ENCODE data around the gene CCDC124.
A peak's percentile ranks its signal among the peaks of the same experiment; 100 is the strongest.

CCDC124 gene

GRCh38 chr19:17957149-17957849, 24.5 kb downstream of the CCDC124 start:
- no peaks in the 10 kb centered on the region for H3K9me3 ChIP-seq (ENCODE audit: control insufficient read depth, insufficient read depth, low read length)
- H3K9ac ChIP-seq (ENCODE audit: low read depth, low read length): no peak overlapping the region
- no peaks in the 10 kb centered on the region for H3K36me3 ChIP-seq (ENCODE audit: insufficient read depth, low read length)
- H3K4me1 ChIP-seq (ENCODE audit: insufficient read depth, low read length): peaks cover 11% of the 10 kb centered on the region

GRCh38 chr19:17957885-17958284, 25.1 kb downstream of the CCDC124 start:
- Histone ChIP-seq H3K9ac (ENCODE audit: low read depth, low read length) (no peak overlapping the region), H3K36me3 (ENCODE audit: insufficient read depth, low read length) (no peaks in the 10 kb centered on the region)

DNA sequence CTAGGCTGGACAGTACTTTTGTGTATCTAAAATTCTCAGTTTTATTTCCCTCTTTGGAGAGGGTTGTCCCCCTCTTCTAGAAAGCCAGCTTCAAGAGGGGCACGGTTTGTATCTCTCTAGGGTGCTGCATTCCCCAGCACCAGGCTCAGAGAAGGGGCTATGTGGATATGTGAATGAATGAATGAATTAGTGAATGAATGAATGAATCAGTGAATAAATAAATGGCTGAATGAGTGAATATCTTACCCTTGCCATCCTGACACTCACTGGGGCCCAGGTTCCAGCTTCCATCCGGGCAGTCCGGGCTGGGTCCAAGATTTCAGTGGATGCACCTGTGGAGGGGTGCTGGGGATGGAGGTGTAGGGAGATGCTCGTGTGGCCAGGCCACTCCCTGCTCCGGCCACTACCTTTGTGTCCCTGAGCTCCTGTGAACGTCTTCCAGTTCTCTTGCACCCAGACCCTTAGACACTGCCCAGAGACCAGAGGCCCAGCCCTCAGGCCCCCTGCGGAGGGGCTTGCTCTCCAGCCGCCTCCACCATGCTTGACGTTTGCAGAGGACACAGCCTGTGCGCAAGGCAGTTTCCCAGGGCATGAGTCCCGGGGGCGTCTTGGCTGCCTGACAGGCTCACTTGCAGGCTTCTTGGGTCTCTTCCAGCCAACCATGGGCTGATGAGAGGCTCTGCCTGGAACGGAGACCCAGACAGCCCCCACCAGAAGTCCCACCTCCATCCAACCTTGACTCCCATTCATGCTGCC, 31.3 kb downstream of the CCDC124 start:
- Histone ChIP-seq H3K36me3 (ENCODE audit: insufficient read depth, low read length) (no peaks in the 10 kb centered on the region), H3K4me1 (ENCODE audit: insufficient read depth, low read length) (peaks cover 13% of the 10 kb centered on the region; the same call in 1 of the 2 replicates), H3K9ac (ENCODE audit: low read depth, low read length) (no peak overlapping the region), H3K9me3 (ENCODE audit: control insufficient read depth, insufficient read depth, low read length) (no peaks in the 10 kb centered on the region)

More at GRCh38 chr19:17957885-17958284, 25.1 kb downstream of the CCDC124 start:
- H3K9me3 ChIP-seq (ENCODE audit: control insufficient read depth, insufficient read depth, low read length): no peaks in the 10 kb centered on the region
- peaks cover 11% of the 10 kb centered on the region for H3K4me1 ChIP-seq (ENCODE audit: insufficient read depth, low read length)

- Histone ChIP-seq H3K9ac (ENCODE audit: low read depth, low read length) (no peak overlapping the region), H3K4me1 (ENCODE audit: insufficient read depth, low read length) (peaks cover 13% of the 10 kb centered on the region; the same call in 1 of the 2 replicates), H3K9me3 (ENCODE audit: control insufficient read depth, insufficient read depth, low read length) (no peaks in the 10 kb centered on the region), H3K36me3 (ENCODE audit: insufficient read depth, low read length) (no peaks in the 10 kb centered on the region)
These were observed 32.7 kb downstream of the CCDC124 start for GRCh38 chr19:17965370-17966128.

DNA sequence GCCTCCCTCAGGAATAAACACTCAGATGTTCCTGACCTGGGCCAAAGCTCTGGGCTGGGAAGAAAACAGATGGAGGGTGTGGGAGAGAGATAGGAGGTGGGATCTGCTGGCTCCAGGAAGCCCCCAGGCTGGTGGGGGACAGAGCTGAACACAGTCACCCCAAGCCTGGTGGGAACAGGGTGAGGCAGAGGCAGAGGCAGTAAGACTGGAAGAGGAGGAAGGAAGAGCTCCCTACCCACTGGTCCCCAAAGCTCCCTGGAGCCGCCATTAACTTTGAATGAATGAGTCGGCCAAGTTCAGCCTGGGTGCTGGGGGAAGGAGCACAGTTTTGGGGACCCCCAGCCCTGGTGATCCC, 33.3 kb downstream of the CCDC124 start:
- Histone ChIP-seq H3K9me3 (ENCODE audit: control insufficient read depth, insufficient read depth, low read length) (no peaks in the 10 kb centered on the region), H3K4me1 (ENCODE audit: insufficient read depth, low read length) (peaks cover 13% of the 10 kb centered on the region; the same call in 1 of the 2 replicates), H3K36me3 (ENCODE audit: insufficient read depth, low read length) (no peaks in the 10 kb centered on the region), H3K9ac (ENCODE audit: low read depth, low read length) (no peak overlapping the region; the same call in 1 of the 2 replicates)

DNA sequence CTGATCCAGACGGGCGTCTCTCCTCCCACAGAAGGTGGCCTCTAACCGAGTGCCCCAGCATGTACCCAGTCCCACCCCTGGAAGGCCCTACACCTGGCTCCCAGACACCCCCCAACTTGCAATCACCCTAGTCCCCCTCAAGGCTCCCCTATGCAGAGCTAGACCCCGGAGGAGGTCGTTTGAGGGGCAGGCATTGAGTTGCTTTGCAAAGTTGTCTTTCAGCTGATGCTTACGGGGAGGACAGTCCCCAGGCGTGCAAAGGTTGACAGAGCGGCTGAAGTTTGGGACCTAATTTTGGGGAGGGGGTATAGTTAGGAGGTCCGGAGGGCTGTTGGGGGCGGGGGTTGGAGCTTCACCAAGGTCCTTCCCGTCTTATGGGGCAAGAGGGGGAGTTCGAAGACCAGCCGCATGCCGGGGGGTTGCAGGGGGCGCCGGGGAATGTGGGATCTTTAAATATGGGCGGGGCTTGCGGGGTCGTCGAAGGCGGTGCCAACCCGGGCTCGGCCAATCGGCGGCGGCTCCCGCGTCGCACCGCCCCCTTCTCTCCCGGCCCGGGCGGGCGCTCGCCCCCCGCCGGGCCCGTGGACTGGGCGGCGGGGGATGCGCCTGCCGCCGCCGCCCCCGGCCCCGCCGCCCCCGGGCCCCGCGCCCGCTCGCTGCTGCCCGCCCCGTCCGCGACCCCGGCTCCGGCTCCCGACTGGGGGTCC, 33.9 kb downstream of the CCDC124 start, which contains the start of gene KCNN1:
TSS of gene KCNN1 (plus strand) at position 558 of the 707 bp plus-strand sequence. CDS start 6,782 bp downstream, outside the sequence.
- no peaks in the 10 kb centered on the region for H3K9me3 ChIP-seq (ENCODE audit: control insufficient read depth, insufficient read depth, low read length)
- peaks cover 13% of the 10 kb centered on the region; the same call in 1 of the 2 replicates for H3K4me1 ChIP-seq (ENCODE audit: insufficient read depth, low read length)
- peak within 1 kb of the TSS; percentile 49; the same call in 1 of the 2 replicates for H3K9ac ChIP-seq (ENCODE audit: low read depth, low read length)
- no peaks in the 10 kb centered on the region for H3K36me3 ChIP-seq (ENCODE audit: insufficient read depth, low read length)

GRCh38 chr19:17967257-17968051, 34.6 kb downstream of the CCDC124 start:
- Histone ChIP-seq H3K4me1 (ENCODE audit: insufficient read depth, low read length) (peaks cover 13% of the 10 kb centered on the region; the same call in 1 of the 2 replicates), H3K9ac (ENCODE audit: low read depth, low read length) (peak overlapping the region; percentile 49; the same call in 1 of the 2 replicates), H3K36me3 (ENCODE audit: insufficient read depth, low read length) (no peaks in the 10 kb centered on the region), H3K9me3 (ENCODE audit: control insufficient read depth, insufficient read depth, low read length) (no peaks in the 10 kb centered on the region)

- Histone ChIP-seq H3K4me1 (ENCODE audit: insufficient read depth, low read length) (peaks cover 13% of the 10 kb centered on the region; the same call in 1 of the 2 replicates), H3K9ac (ENCODE audit: low read depth, low read length) (no peak overlapping the region), H3K9me3 (ENCODE audit: control insufficient read depth, insufficient read depth, low read length) (no peaks in the 10 kb centered on the region), H3K36me3 (ENCODE audit: insufficient read depth, low read length) (no peaks in the 10 kb centered on the region)
These were observed 35.5 kb downstream of the CCDC124 start for GRCh38 chr19:17968362-17968761.

- Histone ChIP-seq H3K9me3 (ENCODE audit: control insufficient read depth, insufficient read depth, low read length) (no peaks in the 10 kb centered on the region), H3K4me1 (ENCODE audit: insufficient read depth, low read length) (peaks cover 13% of the 10 kb centered on the region; the same call in 1 of the 2 replicates), H3K9ac (ENCODE audit: low read depth, low read length) (no peak overlapping the region), H3K36me3 (ENCODE audit: insufficient read depth, low read length) (no peaks in the 10 kb centered on the region)
These were observed 36.4 kb downstream of the CCDC124 start for GRCh38 chr19:17969096-17969792.

- Histone ChIP-seq H3K9me3 (ENCODE audit: control insufficient read depth, insufficient read depth, low read length) (no peaks in the 10 kb centered on the region), H3K4me1 (ENCODE audit: insufficient read depth, low read length) (no peaks in the 10 kb centered on the region; the same call in 1 of the 2 replicates), H3K9ac (ENCODE audit: low read depth, low read length) (no peak overlapping the region), H3K36me3 (ENCODE audit: insufficient read depth, low read length) (0 out of 2 replicates have a peak, but pooled peaks cover 2% of the 10 kb centered on the region)
These were observed 39.4 kb downstream of the CCDC124 start for GRCh38 chr19:17972230-17972629.

- Histone ChIP-seq H3K9ac (ENCODE audit: low read depth, low read length) (no peak overlapping the region), H3K36me3 (ENCODE audit: insufficient read depth, low read length) (0 out of 2 replicates have a peak, but pooled peaks cover 2% of the 10 kb centered on the region), H3K9me3 (ENCODE audit: control insufficient read depth, insufficient read depth, low read length) (no peaks in the 10 kb centered on the region), H3K4me1 (ENCODE audit: insufficient read depth, low read length) (no peaks in the 10 kb centered on the region; the same call in 1 of the 2 replicates)
These were observed 40.9 kb downstream of the CCDC124 start for GRCh38 chr19:17973759-17974158.

- no peaks in the 10 kb centered on the region for H3K9me3 ChIP-seq (ENCODE audit: control insufficient read depth, insufficient read depth, low read length)
- H3K36me3 ChIP-seq (ENCODE audit: insufficient read depth, low read length): 0 out of 2 replicates have a peak, but pooled peaks cover 2% of the 10 kb centered on the region
- H3K4me1 ChIP-seq (ENCODE audit: insufficient read depth, low read length): no peaks in the 10 kb centered on the region; the same call in 1 of the 2 replicates
- no peak overlapping the region for H3K9ac ChIP-seq (ENCODE audit: low read depth, low read length)
These were observed 41.7 kb downstream of the CCDC124 start for GRCh38 chr19:17974551-17974950.

Data from ES-I3 (cell line).